ENCODE measurements around the gene SMARCD1. TPM values are rescaled to one million over a fixed set of nuclear protein-coding genes. Genes with fewer than 3 reads are reported as not detected.
A peak's percentile ranks its signal among the peaks of the same experiment; 100 is the strongest.

SMARCD1 gene
- total RNA-seq, 1 experiment from 2014 or later, result 161 TPM

DNA sequence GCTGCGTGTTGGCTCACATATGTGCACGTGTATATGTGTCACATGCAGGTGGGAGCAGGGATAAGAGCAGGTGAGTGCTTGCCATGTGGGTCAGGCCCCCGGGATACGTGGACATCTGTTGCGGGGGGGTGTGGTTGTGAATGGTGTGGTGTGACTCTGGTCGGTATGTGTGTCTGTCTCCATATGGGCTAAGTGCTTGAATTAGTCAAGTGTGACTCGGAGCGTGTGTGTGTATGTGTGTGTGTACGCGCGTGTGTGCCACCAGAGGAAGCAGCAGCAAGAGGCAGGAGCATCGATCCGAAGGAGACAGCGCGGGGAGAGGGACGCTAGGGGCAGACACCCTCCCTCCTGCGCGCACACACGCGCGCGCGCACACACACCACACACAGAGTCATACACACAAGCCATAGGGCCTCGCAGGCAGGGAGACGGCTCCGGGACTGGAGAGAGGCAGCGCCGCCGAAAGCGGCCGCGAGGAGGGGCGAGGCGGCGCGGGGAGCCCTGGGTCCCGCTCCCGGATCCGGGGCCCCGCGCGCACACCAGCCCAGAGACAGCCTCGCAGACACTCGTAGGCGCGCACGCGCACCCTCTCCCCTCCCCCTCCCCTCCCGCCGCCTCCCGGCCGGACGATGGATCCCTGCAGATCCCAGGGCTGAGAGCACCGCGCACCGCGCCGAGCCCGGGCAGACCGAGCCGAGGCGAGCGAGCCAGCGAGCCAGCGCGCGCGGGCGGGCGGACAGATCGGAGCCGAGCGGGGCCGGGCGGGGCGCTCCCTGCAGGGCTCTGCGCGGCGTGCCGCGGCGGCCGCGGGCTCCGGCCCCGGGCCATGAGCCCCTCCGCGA lies 27.9 kb upstream of the SMARCD1 start, which contains the start of gene ASIC1:
Gene ASIC1, plus strand, starts transcription at position 597 of the 842 bp plus-strand sequence. CDS start 1,171 bp downstream, outside the sequence.
- DNase-seq (ENCODE audit: low read depth), result peak; percentile 56

DNA sequence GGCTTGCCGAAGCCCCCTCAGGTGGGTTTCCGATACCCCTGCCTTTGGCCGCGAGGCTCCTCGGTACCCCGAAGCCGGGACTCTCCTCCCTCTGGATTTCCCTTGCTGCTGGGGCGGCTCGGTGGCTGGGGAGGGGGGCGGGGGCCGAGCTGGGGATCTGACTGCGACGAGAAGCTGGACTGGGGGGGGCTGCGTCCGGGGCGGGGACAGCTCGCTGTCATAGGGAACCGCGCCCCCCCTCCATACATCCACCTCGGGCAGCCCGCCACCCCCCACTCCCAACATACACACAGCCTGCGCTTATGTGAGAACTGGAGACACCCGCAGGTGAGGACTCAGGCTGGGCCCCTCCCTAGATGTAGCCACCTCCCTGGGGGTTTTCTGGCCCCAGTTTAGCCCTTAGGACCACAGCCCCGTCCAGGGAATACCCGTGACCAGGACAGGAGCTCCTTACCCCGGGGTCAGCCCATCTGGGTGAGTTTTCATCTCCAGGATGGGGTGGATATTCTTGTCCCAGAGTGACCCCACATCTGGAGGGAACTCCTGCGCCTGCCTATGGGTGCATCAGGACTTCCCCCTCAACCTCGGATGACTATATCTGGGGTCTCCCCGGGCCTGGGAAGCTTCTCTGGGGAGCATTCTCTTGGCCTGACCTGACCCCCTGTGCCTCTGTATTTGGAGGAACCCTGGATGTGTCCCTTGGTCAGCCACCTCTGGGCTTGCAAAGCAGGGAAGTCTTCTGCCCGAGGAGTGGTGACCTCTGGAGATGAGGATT lies 27.1 kb upstream of the SMARCD1 start:
- no peak for DNase-seq (ENCODE audit: low read depth)

DNA sequence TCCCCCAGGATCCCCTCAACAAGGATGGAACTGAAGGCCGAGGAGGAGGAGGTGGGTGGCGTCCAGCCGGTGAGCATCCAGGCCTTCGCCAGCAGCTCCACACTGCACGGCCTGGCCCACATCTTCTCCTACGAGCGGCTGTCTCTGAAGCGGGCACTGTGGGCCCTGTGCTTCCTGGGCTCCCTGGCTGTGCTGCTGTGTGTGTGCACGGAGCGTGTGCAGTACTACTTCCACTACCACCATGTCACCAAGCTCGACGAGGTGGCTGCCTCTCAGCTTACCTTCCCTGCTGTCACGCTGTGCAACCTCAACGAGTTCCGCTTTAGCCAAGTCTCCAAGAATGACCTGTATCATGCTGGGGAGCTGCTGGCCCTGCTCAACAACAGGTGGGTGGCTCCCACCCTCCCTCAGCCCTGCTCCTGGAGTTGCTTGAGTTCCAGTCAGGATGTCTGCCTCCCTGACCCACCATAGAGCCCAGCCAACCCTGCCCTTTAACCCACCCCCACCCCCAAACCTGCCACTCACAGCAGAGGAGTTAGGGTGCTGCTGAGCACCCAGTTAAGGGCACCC lies 26.3 kb upstream of the SMARCD1 start:
- DNase-seq (ENCODE audit: low read depth), result no peak

DNA sequence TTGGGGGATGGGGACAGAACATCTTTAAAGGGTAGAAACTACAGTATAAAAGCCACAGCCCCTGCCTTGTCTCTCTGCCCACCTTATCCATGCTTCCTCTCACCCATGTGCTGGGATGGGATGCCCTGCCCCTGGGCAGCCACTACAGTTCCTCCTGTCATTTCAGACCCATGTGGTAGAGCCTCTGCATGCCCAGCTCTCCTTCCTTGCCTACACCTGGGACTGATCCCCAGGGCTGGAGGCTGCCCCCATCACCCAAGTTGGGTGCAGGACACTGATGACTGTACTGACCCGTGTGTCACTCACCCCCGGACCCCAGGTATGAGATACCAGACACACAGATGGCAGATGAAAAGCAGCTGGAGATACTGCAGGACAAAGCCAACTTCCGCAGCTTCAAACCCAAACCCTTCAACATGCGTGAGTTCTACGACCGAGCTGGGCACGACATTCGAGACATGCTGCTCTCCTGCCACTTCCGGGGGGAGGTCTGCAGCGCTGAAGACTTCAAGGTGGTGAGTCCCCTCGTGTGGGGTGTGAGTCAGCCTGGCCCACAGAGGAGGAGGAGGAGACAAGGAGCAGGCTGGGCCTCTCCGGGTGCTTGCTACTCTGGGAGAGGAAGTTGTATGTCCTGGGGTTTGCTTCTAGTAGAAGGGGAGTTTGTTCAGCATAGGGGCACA lies 25.6 kb upstream of the SMARCD1 start:
- DNase-seq (ENCODE audit: low read depth), result peak; percentile 79

DNA sequence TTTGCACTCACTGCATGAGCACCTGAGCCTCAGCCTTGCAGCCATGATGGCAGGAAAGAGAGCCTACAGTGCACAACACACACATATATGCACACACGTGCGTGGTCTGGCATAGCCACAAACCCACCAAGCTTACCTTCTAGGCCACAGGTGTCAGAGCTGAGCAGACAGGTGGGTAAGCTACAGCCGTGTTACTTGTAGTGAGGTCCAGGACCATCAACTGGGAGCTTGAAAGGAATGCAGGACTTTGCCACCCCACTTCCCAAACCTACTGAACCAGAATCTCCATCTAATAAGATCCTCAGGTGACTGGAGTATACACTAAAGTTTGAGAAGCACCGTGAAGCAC lies 25.0 kb upstream of the SMARCD1 start:
- DNase-seq (ENCODE audit: low read depth), result no peak

DNA sequence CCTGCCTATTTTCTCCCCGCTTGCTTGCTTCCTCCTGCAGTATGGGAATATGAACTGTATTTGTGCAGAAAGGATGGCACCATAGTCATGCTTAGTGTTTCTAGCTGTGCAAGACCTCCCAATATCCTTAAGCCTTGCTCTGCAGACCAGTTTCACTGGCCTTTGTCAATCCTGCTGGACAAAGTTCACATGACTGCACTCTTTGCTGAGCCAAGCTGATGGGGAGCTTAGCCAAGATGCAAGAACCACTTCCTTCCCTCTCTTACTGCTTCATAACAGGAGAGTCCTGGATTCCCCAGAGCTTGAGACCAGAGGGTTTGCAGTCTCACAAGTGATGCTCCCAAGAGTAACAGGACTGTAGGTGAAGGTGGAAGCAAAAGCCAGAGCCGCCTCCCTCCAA lies 24.0 kb upstream of the SMARCD1 start:
- DNase-seq (ENCODE audit: low read depth), result no peak

DNA sequence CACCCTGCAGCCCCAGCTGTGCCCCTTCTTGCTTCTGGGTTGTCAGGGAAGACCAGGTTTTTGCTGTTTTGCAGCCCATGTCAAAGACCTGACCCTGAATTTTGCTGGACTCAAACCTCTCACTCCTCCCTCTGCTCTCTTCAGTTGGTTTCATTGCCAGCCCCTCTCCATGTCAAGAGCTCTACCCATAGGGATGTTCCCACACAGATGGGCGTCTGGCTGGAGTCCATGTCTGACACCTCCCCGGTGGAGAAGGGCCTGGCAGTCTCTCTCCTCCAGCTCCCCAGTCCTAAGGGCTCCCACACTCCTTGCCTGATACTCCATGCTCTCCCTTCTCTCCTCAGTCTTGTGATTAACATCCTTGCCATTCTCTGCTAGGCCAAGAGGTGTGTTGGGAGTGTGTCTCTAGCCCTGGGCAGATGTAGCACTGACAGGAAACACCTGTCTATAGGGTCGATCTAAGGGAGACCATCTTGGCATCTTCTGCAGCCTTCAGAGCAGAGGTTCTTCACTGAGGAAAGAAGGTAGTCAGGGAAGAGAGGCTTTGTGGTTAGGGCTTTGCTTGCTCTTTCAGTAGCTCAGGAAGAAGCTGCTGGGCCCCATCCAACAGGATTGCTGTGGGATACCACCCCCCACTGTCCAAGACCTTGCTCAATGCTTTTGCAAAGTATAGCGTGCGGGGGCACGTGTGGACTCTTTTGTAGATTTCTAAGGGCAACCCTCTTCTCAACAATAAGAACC lies 23.0 kb upstream of the SMARCD1 start:
- peak; percentile 20 for DNase-seq (ENCODE audit: low read depth)

DNA sequence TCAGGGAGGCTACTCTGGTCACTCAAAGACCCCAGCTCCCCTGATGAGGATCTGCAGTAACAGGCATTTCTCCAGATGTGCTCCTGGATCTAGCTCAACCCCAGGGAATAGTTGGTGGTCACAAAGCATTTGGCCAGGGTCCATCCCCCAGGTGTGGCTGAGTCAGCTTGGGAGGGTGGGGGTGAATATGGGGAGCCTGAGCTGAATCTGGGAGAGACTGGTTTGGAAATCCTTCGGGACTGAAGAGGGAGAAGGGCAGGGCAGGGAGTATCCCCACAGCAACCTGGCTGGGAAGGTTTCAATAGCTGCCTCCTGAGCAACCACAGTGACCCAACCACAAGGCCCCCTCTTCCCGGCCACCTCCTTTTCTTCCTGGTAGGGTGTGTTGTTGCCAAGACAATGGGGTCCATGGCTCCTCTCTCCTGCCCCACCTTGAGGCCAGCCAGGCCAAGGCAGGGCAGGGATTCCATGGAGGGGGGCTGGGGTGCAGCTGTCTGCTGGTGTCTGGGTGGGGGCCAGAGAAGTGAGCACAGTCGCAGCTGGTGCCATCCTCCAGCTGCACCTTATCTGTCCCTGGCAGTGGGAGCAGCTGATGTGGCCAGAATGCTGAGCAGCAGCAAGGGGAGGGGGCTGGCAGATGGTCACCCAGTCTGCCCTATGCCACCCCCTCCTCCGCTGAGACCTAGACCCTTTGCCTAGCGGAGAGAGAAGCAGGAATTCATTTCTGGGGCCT lies 22.2 kb upstream of the SMARCD1 start:
- DNase-seq (ENCODE audit: low read depth), result peak; percentile 34

DNA sequence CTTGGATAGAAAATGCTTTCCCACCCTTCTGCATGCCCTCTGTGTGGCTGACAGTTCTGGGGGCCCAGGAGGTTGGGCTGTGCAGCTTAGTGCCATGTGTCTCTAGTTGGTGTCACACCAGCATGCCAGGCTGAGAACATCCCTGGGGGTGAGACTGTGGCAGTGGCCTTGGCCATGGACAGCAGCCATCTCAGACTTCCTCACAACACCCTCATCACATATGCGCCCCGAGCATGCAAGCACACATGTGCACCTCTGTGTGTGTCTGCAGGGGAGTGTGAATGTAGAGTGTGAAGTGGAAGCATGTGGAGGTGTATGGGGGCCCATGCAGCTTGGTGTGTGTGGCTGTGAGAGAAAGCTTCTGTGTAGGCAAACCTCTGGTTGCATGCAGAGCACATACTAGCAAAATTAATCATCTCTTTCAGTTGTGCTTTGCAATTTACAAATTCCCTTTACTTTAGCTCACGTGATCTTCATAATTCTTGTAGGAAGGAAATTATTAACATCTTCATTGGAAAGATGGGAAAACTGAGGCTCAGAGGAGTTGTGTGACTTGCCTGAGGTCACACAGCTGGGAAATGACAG lies 19.3 kb upstream of the SMARCD1 start:
- no peak for DNase-seq (ENCODE audit: low read depth)

DNA sequence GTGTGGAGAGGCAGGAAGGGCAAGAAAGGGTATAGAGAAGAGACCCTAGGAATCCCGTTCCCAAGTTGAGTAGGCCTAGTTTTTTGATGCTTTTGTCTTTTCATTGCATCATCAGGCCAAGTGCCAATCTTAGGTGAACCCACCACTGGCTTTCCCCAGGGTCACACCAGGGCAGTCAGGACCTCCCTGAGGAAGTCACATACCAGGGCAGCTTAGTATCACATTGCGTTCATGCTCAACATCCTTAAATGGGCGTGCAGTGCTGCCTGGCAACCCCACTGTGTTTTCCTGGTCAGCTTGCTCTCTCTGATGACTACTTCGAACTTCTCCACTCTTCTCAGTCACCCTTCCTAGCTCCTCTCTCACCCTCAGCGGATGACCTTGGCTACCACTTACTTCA lies 18.7 kb upstream of the SMARCD1 start:
- peak; percentile 82 for DNase-seq (ENCODE audit: low read depth)

DNA sequence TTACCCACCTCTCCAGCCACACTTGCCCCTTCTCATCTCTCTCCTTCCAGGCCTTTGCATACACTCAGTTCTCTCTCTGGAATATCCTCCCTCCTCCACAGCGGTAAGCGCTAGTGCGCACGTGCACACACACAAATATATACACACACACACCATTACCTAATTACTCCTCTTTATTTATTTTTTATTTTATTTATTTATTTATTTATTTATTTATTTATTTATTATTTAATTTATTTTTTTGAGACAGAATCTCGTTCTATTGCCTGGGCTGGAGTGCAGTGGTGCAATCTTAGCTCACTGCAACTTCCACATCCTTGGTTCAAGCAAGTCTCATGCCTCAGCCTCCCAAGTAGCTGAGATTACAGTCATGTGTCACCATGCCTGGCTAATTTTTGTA lies 16.1 kb upstream of the SMARCD1 start:
- no peak for DNase-seq (ENCODE audit: low read depth)

DNA sequence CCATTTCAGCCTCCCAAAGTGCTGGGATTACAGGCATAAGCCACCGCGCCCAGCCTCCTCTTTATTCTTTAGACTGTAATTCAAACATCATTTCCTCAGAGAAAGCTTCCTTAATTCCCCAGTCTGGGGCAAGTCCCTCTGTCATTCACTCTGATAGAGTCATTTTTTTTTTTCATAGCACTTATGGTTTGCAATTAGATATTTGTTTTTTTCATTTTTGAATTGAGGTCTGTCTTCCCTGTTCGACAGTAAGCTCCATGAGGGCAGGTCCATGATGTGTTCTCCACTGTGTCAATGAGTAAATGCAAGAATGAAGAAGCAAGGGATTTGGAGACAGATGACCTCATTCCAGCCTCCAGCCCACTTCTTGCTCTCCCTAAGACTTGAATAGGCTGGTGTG lies 15.6 kb upstream of the SMARCD1 start:
- no peak for DNase-seq (ENCODE audit: low read depth)

DNA sequence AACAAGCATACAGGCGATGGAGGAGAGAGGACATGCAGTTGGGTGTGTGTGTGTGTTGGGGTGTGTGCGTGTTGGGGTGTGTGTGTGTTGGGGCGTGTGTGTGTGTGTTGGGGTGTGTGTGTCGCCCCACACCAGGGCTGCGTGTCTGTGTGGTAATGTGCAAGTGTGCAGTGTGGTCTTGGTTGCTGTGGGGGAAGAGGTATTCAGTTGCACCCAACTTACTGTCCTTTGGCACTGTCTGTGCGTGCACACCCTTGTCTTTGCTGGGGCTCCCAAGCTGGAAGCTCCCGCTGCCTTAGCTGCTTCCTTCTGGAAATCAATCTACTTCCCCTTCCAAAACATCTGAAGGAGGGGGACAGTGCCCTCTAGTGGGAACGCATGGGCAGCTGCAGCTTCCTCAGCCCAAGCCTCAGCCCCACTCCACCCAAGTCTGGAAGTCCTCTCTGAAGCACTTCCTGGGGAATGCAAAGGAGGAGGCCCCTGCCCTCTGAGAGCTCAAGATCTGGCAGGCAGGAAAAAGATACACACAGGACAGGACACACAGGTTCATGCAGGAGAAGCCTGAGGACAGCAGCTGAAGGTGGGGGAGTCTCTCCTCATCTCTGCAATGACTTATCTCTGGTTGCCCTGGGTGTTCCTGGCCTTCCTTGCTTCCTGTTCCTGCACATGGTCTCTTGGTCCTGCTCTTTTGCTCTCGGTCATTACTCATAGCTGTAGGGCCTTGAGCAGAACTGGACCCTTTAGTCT lies 14.7 kb upstream of the SMARCD1 start:
- DNase-seq (ENCODE audit: low read depth), result peak; percentile 86

DNA sequence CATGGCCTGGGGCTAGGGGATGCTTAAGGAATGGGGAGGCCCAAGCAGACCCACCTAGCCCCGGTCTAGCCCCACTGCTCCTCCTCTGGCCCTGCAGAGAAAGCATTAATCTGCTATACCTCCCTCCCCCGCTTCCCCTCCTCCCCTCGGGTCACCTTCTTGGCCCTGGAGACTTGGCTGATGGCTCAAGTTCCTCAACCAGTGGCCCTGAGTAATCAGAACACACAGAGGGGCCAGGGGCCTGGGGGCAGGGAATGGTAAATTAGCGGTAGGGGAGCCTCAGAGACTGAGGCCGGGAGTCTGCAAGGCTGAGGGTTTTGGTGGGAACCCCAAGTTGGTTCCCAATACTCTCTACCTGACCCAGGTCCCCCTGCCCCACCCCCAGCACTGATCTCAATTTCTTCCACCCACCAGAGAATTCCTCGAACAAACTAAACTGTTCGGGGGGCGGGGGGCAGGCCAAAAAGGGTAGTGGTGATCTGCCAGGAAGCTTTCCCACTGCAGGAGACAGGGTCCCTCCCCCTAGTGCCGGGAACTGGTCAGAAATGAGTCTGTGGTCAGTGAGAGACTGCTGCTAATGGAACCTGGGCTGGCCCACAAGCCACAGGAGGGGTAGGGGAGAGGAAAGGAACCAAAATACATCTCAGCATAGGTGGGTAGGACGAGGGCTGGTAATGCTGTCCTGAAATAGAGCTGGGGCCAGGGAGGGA lies 12.8 kb upstream of the SMARCD1 start:
- no peak for DNase-seq (ENCODE audit: low read depth)

DNA sequence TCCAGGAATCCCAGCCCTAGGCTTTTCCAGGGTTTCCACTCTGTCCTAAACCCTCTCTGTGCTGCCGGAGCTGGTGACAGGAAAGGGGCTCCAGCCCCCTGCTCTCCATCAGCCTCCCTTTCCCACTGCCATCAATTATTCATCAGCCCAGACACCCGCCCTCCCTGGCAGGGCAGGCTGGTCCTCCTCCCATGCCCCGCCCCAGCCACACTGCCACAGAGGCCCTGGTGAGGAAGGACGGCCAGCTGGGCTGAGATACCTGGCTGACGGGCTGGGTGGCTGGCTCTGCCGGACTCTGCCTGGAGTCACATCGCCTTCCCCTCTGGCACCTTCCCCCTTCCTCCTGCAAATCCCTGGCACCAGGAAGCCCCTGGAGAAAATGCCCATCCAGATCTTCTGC lies 11.9 kb upstream of the SMARCD1 start:
- DNase-seq (ENCODE audit: low read depth), result no peak

DNA sequence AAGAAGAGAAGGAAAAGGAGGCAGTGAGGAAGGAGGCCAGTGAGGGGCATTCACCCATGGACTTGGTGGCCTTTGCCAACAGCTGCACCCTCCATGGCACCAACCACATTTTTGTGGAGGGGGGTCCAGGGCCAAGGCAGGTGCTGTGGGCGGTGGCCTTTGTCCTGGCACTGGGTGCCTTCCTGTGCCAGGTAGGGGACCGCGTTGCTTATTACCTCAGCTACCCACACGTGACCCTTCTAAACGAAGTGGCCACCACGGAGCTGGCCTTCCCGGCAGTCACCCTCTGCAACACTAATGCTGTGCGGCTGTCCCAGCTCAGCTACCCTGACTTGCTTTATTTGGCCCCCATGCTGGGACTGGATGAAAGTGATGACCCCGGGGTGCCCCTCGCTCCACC lies 11.4 kb upstream of the SMARCD1 start:
- DNase-seq (ENCODE audit: low read depth), result no peak

DNA sequence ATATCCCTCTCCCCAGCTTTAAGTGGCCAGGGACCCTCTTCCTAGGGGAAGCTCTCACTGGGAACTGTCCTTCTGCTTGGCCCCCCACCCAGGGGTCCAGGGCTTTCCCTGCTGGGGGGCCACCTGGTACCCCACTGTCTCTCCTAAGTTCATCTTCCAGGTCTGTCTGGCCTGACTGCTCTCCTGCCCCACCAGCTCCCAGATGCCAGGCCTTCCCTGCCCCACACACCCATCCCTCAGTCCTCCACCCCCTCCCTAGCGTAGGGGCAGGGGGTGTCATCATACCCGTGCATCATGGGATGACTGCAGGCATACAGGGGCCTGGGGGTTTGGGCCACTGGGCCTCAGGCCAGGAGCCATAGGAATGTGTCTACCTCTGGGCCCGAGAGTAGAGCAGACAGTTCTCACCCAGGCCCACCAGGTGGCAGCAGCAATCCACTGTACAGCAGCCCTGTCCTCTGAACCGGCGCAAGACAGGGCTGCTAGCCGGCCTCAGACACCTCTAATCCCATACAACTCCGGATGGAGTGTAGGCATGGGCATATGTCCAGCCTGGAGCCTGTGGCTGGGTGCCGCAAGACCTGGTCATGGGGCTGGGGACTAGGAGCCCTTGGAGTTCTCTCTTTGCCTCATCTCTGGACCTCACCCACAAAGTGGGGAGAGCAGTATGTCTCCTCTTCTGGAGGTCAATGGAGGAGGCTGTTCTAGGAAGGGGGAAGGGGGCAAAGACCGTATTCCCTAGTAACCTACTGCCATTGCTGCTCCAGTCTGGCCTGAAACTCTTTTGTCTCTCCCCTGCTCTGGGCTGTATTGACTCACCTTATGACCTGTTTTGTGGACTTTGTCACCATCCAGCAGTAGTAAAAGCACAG lies 10.0 kb upstream of the SMARCD1 start:
- peak; percentile 77 for DNase-seq (ENCODE audit: low read depth)

DNA sequence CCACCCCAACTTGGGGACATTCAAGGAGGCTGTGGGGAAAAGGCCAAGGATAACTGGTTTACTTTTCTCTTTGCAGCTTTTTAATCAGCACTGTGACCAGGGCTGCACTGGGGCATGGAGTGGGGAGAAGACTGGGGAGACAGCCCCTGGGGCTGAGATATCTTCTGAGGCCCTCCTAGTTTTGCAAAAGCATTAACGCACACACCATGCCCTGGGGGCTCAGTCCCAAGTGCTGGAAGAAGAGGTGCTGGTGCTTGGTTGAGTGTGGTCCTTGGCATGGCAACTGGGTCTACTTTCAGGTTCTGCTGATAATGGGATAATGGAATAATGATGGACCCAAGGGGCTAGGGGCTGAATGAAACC lies 9.4 kb upstream of the SMARCD1 start:
- DNase-seq (ENCODE audit: low read depth), result no peak

All from HT1080 (cell line).